Ovary (tissue), 3 donors: ENCODE data around the gene NDUFS8.

Source experiments
- EP300 ChIP-seq: sonication (generic); formaldehyde crosslinking; IDR thresholded peaks from one replicate; pipeline ENCODE4 v1.6.1; 2017; ENCODE audit warnings: antibody characterized with exemption
- POLR2A ChIP-seq: fragments of 450-650 bp; IDR thresholded peaks from one replicate; pipeline ENCODE4 v1.6.1; 2017; ENCODE audit warnings: antibody characterized with exemption, mild to moderate bottlenecking, moderate library complexity
- TF ChIP-seq, protein P1 (sequence below), 3 donors: fragments of 450-650 bp in 2 of 3; fragments of 200-600 bp in 1 of 3; IDR thresholded peaks; one replicate each; pipeline versions ENCODE4 v1.5.1 to v1.8.0; 2016 to 2022; ENCODE audit warnings: antibody characterized with exemption in 3 of 3, mild to moderate bottlenecking in 1 of 3
- donor health status: DM: no; HTN: no; CAD: no.

GRCh38 chr11:68071281-68072048 is 41.0 kb downstream of the NDUFS8 start:
- TF ChIP-seq, protein P1, sequence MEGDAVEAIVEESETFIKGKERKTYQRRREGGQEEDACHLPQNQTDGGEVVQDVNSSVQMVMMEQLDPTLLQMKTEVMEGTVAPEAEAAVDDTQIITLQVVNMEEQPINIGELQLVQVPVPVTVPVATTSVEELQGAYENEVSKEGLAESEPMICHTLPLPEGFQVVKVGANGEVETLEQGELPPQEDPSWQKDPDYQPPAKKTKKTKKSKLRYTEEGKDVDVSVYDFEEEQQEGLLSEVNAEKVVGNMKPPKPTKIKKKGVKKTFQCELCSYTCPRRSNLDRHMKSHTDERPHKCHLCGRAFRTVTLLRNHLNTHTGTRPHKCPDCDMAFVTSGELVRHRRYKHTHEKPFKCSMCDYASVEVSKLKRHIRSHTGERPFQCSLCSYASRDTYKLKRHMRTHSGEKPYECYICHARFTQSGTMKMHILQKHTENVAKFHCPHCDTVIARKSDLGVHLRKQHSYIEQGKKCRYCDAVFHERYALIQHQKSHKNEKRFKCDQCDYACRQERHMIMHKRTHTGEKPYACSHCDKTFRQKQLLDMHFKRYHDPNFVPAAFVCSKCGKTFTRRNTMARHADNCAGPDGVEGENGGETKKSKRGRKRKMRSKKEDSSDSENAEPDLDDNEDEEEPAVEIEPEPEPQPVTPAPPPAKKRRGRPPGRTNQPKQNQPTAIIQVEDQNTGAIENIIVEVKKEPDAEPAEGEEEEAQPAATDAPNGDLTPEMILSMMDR (IDR thresholded peaks at IDR 0.05): no peak
- TF ChIP-seq POLR2A (no peak), EP300 (no peak)
